ENCODE measurements around the gene WFDC8.

- TF ChIP-seq CTCF (IDR thresholded peaks at IDR 0.05; ENCODE audit: low read depth, low read length, poor library complexity, severe bottlenecking) (peak; percentile 18), EZH2phosphoT487 (IDR thresholded peaks at IDR 0.05; ENCODE audit: borderline replicate concordance, low read length) (no peak)
Measured at GRCh38 chr20:45545754-45546453, 33.2 kb downstream of the WFDC8 start.

Data from DOHH2 (cell line).